Osteocyte (in vitro differentiated cells): ENCODE data around the gene CCSER1. TPM values are rescaled to one million over a fixed set of nuclear protein-coding genes. Genes with fewer than 3 reads are reported as not detected.
A peak's percentile ranks its signal among the peaks of the same experiment; 100 is the strongest.
"Not testable (repeated sequence)": the region's sequence is repeated elsewhere in the genome, so short reads cannot be mapped to it uniquely, and the experiment has no call there.

Experiments
- DNase-seq: peaks from one replicate; pipeline ENCODE4 v3.0.0; 2021; ENCODE audit warnings: mixed read lengths; ENCODE audit not compliant: unreplicated experiment; ENCODE audit errors: extremely low spot score
- H3K27ac Mint-ChIP-seq: one replicate; pipeline ENCODE4 v1.8.0; 2021; ENCODE audit warnings: mild to moderate bottlenecking, mixed read lengths; ENCODE audit not compliant: unreplicated experiment
- H3K27me3 Mint-ChIP-seq: one replicate; pipeline ENCODE4 v1.8.0; 2021; ENCODE audit warnings: mixed read lengths; ENCODE audit not compliant: unreplicated experiment
- H3K36me3 Mint-ChIP-seq: one replicate; pipeline ENCODE4 v1.8.0; 2021; ENCODE audit warnings: mixed read lengths; ENCODE audit not compliant: unreplicated experiment
- H3K4me1 Mint-ChIP-seq: one replicate; pipeline ENCODE4 v1.8.0; 2021; ENCODE audit warnings: mixed read lengths; ENCODE audit not compliant: unreplicated experiment
- H3K4me3 Mint-ChIP-seq: one replicate; pipeline ENCODE4 v1.8.0; 2021; ENCODE audit warnings: mild to moderate bottlenecking, moderate library complexity, mixed read lengths; ENCODE audit not compliant: unreplicated experiment
- H3K9me3 Mint-ChIP-seq: one replicate; pipeline ENCODE4 v1.8.0; 2021; ENCODE audit warnings: mixed read lengths; ENCODE audit not compliant: unreplicated experiment
- CTCF ChIP-seq: fragments of 200-600 bp; sonication (generic); IDR thresholded peaks from 2 replicates; pipeline ENCODE4 v1.5.0; 2021; ENCODE audit warnings: antibody characterized with exemption, mild to moderate bottlenecking, moderate library complexity
- total RNA-seq: library from RNA; stranded (reverse); gene quantifications from 2 replicates; pipeline ENCODE4 v1.2.1, GENCODE V29; 2021

Gene CCSER1
- total RNA-seq, 1 donor from 2014 or later, result not detected

GRCh38 chr4:90290345-90290744 lies 163.2 kb downstream of the CCSER1 start:
- peaks cover 35% of the 10 kb centered on the region for H3K27me3 Mint-ChIP-seq
- DNase-seq, result no peak
- H3K36me3 Mint-ChIP-seq, result no peaks in the 10 kb centered on the region
- no peaks in the 10 kb centered on the region for H3K4me1 Mint-ChIP-seq
- no peaks in the 10 kb centered on the region for H3K9me3 Mint-ChIP-seq
- TF ChIP-seq CTCF, result no peak
- H3K4me3 Mint-ChIP-seq, result no peak overlapping the region
- H3K27ac Mint-ChIP-seq, result no peak overlapping the region

GRCh38 chr4:90292438-90292837 lies 165.2 kb downstream of the CCSER1 start:
- no peak for TF ChIP-seq CTCF
- Mint-ChIP-seq H3K27me3 (peaks cover 26% of the 10 kb centered on the region), H3K9me3 (no peaks in the 10 kb centered on the region), H3K4me1 (no peaks in the 10 kb centered on the region), H3K4me3 (no peak overlapping the region), H3K27ac (no peak overlapping the region), H3K36me3 (no peaks in the 10 kb centered on the region)
- DNase-seq, result no peak

GRCh38 chr4:90293320-90293719 lies 166.1 kb downstream of the CCSER1 start:
- Mint-ChIP-seq H3K36me3 (no peaks in the 10 kb centered on the region), H3K4me3 (no peak overlapping the region), H3K4me1 (no peaks in the 10 kb centered on the region), H3K27me3 (peaks cover 24% of the 10 kb centered on the region), H3K9me3 (no peaks in the 10 kb centered on the region), H3K27ac (no peak overlapping the region)
- no peak for DNase-seq
- peak; percentile 64 for TF ChIP-seq CTCF

- Mint-ChIP-seq H3K36me3 (no peaks in the 10 kb centered on the region), H3K27me3 (peaks cover 17% of the 10 kb centered on the region), H3K4me3 (no peak overlapping the region), H3K9me3 (no peaks in the 10 kb centered on the region), H3K4me1 (no peaks in the 10 kb centered on the region), H3K27ac (no peak overlapping the region)
- no peak for TF ChIP-seq CTCF
- DNase-seq, result no peak
These were observed 172.2 kb downstream of the CCSER1 start for GRCh38 chr4:90299373-90299772.

GRCh38 chr4:90306810-90307209 lies 179.6 kb downstream of the CCSER1 start:
- Mint-ChIP-seq H3K4me1 (no peaks in the 10 kb centered on the region), H3K27me3 (peaks cover 13% of the 10 kb centered on the region), H3K27ac (no peak overlapping the region), H3K4me3 (no peak overlapping the region), H3K9me3 (no peaks in the 10 kb centered on the region), H3K36me3 (no peaks in the 10 kb centered on the region)
- no peak for DNase-seq
- no peak for TF ChIP-seq CTCF

GRCh38 chr4:90317140-90317539 lies 189.9 kb downstream of the CCSER1 start:
- Mint-ChIP-seq H3K27ac (peak overlapping the region; percentile 92), H3K4me1 (peaks cover 21% of the 10 kb centered on the region)
- H3K4me3 Mint-ChIP-seq, H3K36me3 Mint-ChIP-seq, DNase-seq, H3K27me3 Mint-ChIP-seq, H3K9me3 Mint-ChIP-seq: not testable (repeated sequence)
